CD4-positive, alpha-beta T cell treated with Interferon alpha-2 for 1 hour (primary cell): ENCODE data around the gene WDR90.
"Not testable (repeated sequence)": the region's sequence is repeated elsewhere in the genome, so short reads cannot be mapped to it uniquely, and the experiment has no call there.

Source experiments
- DNase-seq, 2 donors: peaks; one replicate each; pipeline ENCODE4 v3.0.0-alpha.2; 2020 to 2022

WDR90 gene

GRCh38 chr16:677316-678190 is 28.4 kb downstream of the WDR90 start:
- no peak for DNase-seq

- no peak for DNase-seq
These were observed 29.2 kb downstream of the WDR90 start for GRCh38 chr16:678209-678857.

GRCh38 chr16:678858-679813 is 30.0 kb downstream of the WDR90 start:
- peak; percentile 55 to 68 for DNase-seq

GRCh38 chr16:679814-680624 is 30.9 kb downstream of the WDR90 start, which contains the start of gene STUB1:
STUB1 (plus strand) TSS chr16:680410; CDS start chr16:680526, 116 bp downstream.
- peak; percentile 84 to 90 for DNase-seq

GRCh38 chr16:680625-680945 is 31.4 kb downstream of the WDR90 start:
- no peak for DNase-seq

DNA sequence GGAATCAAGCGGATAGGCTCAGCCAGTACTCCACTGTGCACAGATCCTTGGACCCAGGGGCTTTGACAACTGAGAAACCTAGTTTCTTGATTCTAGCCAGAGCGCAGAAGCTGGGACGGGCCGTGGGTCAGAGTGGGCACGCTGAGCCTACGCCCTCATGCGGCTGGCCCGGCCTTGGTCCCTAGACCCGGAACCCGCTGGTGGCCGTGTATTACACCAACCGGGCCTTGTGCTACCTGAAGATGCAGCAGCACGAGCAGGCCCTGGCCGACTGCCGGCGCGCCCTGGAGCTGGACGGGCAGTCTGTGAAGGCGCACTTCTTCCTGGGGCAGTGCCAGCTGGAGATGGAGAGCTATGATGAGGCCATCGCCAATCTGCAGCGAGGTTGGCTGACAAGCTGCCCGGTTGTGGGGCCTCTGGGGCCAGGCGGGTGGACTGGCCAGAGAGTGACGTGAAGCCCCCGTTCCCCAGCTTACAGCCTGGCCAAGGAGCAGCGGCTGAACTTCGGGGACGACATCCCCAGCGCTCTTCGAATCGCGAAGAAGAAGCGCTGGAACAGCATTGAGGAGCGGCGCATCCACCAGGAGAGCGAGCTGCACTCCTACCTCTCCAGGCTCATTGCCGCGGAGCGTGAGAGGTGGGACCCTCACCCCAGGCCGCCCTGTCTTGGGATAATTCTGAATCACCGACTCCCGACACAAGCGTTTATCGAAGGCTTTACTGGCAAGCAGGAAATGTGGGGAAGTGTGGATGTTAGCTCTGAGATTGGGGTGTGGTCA is 32.0 kb downstream of the WDR90 start:
- no peak for DNase-seq

DNA sequence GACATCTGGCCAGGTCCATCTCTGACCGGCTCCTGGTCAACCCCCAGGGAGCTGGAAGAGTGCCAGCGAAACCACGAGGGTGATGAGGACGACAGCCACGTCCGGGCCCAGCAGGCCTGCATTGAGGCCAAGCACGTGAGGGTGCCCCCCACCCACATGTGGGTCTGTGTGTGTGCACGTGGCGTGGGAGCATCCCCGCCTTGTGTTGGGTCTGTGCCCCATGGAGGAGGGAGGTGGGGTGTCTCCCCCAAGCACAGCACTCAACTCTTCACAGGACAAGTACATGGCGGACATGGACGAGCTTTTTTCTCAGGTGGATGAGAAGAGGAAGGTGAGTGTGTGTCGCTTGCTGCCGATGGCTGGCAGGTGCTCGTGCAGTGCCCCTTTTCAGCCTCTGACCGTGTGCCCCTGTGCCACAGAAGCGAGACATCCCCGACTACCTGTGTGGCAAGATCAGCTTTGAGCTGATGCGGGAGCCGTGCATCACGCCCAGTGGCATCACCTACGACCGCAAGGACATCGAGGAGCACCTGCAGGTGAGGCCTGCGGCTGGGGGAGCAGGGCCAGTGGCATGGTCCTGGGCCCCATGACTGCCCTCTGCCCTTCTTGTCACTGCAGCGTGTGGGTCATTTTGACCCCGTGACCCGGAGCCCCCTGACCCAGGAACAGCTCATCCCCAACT is 32.7 kb downstream of the WDR90 start:
- DNase-seq = no peak

- DNase-seq = no peak
These were observed 33.6 kb downstream of the WDR90 start for GRCh38 chr16:682493-683395.

GRCh38 chr16:683396-684070 is 34.4 kb downstream of the WDR90 start:
- no peak for DNase-seq

GRCh38 chr16:684071-684794 is 35.1 kb downstream of the WDR90 start, which contains the start of gene JMJD8:
JMJD8 (minus strand) TSS chr16:684334; CDS start chr16:684319, 15 bp downstream.
- peak; percentile 97 to 98 for DNase-seq

- DNase-seq = no peak
These were observed 36.0 kb downstream of the WDR90 start for GRCh38 chr16:684961-685696.

GRCh38 chr16:685967-686366 is 36.8 kb downstream of the WDR90 start:
- no peak for DNase-seq

DNA sequence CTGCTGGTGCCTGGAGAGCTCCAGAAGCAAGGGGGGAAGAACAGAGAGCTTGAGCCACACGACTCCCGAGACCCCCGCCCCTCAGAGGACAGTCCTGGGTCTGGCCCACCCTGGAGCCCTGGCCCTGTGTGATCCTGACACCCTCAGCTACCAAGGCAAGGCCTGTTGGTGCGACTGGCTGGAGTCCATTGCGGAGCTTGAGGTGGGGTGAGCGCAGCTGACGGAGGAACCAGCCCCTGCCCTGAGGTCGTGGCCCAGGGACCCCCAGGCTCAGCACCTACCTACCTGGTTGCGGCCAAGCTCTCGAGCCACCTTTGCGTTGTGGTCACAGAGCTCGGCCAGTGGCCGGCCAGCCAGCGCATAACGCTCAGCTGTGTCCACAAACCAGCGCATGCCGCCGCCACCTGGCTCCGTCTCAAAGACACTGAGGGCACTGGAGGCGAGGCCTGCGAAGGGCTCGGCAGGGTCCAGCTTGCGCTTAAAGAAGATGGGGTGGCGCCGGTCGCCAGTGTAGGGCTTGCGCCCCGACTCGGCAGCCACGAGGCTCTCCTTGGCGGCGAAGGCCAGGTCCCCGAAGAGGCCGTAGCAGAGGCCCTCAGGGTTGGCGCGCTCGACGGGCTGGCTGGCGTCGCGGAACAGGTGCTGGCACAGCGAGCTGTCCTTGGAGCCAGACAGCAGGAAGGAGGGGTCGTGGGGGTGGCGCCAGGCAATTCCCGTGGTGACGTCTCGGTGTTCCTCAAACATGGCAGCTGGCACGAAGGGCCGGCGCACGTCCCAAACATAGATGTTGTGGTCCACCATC is 37.5 kb downstream of the WDR90 start:
- no peak for DNase-seq

- no peak for DNase-seq
These were observed 38.3 kb downstream of the WDR90 start for GRCh38 chr16:687499-687898.

- DNase-seq = no peak
These were observed 40.2 kb downstream of the WDR90 start for GRCh38 chr16:689175-689897.

GRCh38 chr16:691242-691641 is 42.1 kb downstream of the WDR90 start:
- not testable (repeated sequence) for DNase-seq
